ENCODE data around the gene AVEN.
A peak's percentile ranks its signal among the peaks of the same experiment; 100 is the strongest.
"Not testable (repeated sequence)": the region's sequence is repeated elsewhere in the genome, so short reads cannot be mapped to it uniquely, and the experiment has no call there.

AVEN gene

DNA sequence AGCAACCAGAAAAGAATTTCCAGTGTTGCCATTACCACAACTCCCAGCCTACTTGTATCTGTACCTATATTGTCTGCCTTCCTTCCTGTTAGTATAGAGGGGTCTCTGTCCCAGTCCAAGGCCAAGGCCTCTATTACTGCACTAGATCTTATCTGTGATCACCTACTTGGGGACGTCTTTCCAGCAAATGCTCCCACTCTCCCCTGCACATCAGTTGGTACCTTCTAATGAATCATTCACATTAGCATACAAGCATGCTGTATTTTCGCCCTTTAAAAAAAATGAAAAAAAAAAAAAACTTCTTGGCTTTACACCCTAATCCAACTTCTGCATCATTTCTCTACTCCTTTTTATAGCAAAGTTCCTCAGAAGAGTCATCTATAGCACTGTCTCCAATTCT lies 4.8 kb upstream of the AVEN start:
- DNase-seq (ENCODE audit: extremely low spot score, insufficient read length, low read depth) (no peak), FAIRE-seq (peak; percentile 9)

DNA sequence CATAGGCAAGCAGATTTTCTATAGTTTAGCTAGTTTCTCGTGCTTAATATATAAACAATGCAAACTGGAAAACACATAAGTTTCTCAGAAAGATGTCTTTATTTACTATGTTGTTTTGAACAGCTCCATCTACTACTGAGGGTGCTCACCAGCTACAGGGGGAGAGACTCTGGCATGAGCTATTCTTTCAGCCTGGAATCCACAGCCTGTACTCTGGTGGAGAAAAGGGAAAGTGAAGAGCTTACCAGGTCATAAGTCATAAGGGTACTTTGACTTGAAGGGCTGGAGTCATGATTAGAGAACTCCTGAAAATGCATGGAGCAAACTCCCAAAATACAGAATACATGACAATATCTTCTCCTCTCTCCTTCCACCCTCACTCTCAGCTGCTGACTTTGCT lies 4.4 kb upstream of the AVEN start:
- FAIRE-seq, result peak; percentile 18

DNA sequence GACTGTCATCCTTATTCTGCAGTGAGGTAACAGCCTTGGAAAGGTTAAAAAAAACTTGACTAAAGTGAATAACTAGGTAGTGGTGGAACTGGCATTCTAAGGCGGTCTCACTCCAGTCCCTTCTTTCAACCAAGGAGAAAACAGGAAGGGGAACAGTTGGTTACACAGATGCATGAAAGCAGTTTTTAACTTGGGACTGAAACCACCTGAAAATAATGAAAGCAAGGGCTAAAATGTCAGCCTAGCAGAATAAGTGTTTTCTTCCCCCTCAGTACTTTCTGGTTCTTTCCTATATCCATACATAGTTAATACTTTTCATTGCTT lies 748 bp upstream of the AVEN start:
- no peak for DNase-seq (ENCODE audit: extremely low spot score, insufficient read length, low read depth)
- FAIRE-seq, result peak; percentile 78

More for the DNA sequence above, 4.4 kb upstream of the AVEN start:
- no peak for DNase-seq (ENCODE audit: extremely low spot score, insufficient read length, low read depth)

DNA sequence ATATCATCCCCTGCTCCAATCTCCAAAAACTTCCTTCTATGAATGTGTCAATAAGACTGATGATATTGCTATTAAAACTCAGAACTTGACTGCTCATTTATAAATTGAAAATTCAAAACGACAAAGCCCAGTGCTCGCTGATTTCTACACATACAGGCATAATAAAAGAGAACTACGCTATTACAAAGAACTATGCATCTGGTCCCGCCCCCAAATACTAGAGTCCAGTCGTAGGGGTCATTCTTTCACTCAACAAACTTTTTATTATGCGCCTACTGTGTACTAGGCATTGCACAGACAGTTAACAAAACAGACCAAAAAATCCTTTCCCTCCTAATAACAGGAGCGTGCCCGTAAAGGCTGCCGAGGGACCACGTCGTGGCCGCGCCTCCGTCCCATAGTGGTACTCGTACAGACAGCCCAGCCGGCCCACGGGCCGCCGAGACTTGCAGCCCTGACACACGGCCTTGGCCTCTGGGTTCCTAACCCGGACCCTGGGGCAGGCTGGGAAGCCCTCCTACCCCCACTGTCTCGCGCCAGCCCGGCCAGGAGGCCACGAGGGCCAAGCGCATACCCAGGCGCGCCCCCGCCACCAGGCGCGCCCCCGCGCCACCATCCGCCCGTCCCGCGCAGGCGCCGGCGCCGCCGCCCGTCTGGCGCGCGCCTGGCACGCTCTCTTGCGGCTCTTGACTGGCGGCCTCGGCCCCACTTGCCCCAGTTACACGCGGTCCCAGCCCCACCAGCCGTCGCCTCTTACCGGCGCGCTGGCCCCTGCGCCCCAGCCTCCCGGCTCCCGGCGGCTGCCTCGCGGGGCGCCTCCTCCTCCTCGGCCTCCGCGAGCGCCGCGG lies 757 bp downstream of the AVEN start:
- FAIRE-seq, result peak; percentile 91
- peak; percentile 58 for DNase-seq (ENCODE audit: extremely low spot score, insufficient read length, low read depth)

DNA sequence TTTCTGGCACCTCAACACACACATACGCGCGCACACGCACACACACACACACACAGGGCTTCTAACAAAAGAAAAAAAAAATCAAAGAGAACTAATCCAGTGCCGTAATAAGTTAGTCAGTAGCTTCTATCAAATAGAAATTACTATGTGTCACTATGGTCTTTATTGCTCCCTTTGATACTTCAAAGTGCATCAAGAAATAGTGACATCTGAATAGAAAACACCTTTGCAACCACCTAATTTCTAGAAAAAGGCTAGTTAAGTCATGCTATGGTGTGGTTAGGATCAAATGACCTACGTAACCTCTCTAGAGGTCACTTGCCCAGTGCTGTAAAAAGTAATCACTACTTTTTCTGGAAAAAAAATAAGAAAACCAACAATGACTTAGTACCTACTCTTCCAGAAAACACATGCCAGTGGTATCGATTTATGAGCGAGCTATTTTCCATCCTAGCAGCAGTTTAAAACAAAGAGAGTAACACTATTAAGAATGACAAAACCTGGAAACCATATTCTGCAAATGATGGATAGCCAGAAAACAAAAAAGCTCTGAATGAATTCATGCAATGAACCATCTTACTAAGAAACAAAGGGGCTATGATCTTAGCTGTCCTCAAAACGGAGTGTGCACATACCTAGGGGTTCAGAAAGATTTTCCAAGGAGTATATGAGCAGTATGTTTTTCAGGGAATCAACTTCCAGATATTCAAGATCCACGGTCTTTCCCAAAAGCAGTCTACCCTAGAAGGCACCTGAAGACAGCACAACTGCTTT lies 6.8 kb downstream of the AVEN start:
- DNase-seq (ENCODE audit: extremely low spot score, insufficient read length, low read depth) (no peak), FAIRE-seq (no peak)

DNA sequence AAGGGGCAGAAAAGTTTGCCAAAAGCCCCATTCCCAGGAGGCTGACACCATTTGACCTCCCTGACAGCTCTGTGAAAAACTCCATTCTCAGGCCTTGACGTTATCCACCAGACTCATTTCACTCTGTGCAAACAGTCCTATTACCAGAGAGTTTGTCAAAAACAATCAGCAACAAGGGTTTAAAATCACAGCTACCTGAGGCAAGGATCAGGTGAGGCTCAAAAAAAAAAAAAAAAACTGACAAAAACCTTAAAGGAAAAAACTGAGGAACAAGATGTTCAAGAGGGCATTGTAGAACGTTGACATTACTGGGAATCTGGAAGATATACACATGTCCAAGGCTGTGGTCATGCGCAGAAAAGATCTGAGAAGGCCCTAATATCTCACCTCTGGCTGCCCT lies 11.4 kb downstream of the AVEN start:
- DNase-seq (ENCODE audit: extremely low spot score, insufficient read length, low read depth) (no peak), FAIRE-seq (no peak)

DNA sequence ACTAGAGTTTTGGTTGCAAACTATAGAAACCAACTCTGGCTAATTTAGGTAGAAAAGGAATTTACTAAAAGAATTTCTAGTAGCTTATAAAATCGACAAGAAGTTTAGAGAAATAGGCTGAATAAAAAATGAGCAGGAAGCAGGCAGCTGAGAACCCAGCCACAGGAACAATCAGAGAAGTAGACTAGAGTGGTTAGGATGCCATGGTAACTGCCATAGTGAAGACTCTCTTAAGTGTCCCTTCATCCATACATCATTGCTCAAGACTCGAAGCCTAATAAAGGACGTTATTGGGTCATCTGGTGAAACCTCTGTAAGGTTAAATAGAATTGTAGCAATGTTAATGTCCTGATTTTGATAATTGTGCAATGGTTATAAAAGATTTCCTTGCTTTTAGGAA lies 13.8 kb downstream of the AVEN start:
- DNase-seq (ENCODE audit: extremely low spot score, insufficient read length, low read depth) (no peak), FAIRE-seq (no peak)

DNA sequence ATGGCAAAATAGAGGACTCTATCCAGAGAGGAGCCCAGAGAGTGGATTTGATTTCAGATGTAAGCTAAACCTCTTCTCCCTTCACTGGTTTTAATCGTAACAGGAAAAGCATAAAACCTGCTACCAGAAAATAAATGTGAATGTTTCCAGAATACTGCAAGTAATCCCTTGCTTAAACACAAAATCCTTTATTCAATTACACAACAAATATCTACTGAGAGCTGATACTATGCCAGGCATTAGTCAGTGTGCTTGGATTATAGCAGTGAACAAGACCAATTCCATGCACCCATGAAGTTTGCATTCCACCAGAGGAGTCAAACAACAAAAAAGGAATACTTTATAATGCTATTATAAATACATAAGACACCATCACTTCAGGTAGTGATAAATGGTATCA lies 15.1 kb downstream of the AVEN start:
- DNase-seq (ENCODE audit: extremely low spot score, insufficient read length, low read depth) (no peak), FAIRE-seq (no peak)

DNA sequence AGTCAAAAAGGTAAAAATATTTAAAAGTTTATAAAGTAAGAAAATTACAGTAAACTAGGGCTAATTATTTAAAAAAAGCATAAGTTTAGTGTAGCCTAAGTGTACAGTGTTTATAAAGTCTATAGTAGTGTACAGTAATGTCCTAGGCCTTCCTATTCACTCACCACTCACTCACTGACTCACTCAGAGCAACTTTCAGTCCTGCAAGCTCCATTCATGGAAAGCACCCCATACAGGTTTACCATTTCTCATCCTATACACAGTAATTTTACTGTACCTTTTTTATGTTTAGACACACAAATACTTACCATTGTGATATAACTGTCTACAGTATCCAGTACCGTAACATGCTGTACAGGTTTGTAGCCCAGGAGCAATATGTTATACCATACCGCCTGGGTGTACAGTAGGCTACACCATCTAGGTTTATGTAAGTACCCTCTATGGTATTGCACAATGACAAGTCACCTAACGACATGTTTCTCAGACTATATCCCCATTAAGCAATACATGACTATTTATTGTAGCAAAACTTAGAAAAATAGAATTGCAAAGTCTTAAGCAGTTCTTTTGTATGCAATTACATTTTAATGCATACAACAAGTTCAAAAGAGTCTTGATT lies 19.5 kb downstream of the AVEN start:
- DNase-seq (ENCODE audit: extremely low spot score, insufficient read length, low read depth) (no peak), FAIRE-seq (no peak)

DNA sequence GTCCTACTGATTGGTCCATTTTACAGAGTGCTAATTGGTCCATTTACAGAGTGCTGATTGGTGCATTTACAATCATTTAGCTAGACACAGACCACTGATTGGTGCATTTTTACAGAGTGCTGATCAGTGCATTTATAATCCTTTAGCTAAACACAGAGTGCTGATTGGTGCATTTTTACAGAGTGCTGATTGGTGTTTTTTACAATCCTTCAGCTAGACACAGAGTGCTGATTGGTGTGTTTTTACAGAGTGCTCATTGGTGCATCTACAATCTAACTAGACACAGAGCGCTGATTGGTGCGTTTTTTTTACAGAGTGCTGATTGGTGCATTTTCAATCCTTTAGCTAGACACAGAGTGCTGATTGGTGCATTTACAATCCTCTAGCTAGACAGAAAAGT lies 20.3 kb downstream of the AVEN start:
- FAIRE-seq; DNase-seq (ENCODE audit: extremely low spot score, insufficient read length, low read depth): not testable (repeated sequence)

DNA sequence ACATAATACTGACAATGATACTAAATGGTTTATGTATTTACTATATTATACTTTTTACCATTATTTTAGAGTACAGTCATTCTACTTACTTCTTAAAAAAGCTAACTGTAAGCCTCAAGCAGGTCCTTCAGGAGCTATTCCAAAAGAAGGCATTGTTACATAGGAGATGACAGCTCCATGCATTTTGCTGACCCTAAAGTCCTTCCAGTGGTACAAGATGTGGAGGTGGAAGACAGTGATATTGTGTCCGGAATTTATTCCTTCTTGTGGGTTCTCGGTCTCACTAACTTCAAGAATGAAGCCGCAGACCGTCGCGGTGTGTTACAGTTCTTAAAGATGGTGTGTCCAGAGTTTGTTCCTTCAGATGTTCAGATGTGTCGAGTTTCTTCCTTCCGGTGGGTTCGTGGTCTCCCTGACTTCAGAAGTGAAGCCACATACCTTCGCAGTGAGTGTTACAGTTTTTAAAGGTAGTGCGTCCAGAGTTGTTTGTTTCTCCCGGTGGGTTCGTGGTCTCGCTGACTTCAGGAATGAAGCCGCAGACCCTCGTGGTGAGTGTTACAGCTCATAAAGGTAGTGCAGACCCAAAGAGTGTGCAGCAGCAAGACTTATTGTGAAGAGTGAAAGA lies 20.9 kb downstream of the AVEN start:
- FAIRE-seq (no peak), DNase-seq (ENCODE audit: extremely low spot score, insufficient read length, low read depth) (no peak)

DNA sequence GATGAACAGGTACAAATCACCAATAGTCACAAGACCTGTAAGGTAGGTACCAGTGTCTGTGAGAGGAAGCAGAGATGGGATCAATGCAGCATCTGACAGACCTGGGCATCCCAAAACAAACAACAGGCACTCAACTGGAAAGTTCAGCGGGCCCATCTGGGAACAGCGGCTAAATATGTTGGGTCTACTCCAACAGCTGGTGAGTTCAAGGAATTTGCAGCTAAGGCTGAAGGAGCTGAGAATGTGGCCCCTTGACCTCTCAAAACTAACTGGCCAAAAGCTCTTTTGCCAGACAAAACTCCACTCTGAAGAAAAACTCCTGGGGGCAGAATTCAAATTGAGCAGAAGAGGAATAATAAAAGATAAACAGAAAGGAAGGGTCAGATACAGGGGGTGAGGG lies 24.4 kb downstream of the AVEN start:
- no peak for DNase-seq (ENCODE audit: extremely low spot score, insufficient read length, low read depth)

DNA sequence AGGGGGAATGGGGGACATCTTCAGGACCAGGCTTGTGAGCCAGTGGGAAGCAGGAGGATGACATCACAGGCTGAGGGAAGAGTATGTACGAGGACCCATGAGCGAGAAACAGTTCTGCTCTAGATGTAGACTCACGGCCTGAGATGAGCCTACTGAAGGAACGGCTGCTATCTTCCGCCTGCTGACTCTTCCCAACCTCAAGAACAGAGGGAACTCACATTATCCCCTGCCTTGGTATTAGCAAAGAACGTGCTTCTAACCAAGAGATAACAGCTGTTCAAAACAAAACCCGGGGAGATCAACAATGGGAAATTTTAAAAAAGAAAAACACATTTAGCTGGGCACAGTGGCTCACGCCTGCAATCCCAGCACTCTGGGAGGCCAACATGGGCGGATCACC lies 25.3 kb downstream of the AVEN start:
- no peak for FAIRE-seq
- DNase-seq (ENCODE audit: extremely low spot score, insufficient read length, low read depth), result no peak

More for the DNA sequence above, 24.4 kb downstream of the AVEN start:
- no peak for FAIRE-seq

DNA sequence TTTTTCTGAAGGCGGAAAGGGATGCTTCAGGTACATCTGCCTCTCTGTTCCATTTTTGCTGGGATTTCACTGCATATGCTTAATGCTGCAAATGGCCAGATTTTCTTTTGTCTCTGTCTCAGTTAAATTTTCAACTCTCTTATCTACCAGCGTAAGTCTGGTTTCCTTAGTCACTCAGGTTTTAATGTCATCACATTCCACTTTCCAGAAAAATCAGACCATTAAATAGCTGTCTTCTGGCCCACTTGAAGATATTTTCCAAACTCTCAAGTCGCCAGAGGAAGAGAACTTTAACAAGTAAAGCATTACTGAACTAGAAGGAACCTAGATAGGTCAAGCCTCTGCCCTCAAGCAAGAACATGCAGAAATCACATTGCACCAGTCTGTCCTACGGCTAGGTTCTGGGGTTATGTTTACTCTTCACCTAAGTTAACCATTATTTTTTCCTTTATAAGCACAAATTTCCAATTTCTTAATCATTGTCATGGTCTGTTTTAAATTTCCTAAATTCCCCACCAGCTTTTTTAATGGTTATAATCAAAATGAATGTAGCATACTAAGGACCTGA lies 26.5 kb downstream of the AVEN start:
- no peak for FAIRE-seq
- DNase-seq (ENCODE audit: extremely low spot score, insufficient read length, low read depth), result no peak

DNA sequence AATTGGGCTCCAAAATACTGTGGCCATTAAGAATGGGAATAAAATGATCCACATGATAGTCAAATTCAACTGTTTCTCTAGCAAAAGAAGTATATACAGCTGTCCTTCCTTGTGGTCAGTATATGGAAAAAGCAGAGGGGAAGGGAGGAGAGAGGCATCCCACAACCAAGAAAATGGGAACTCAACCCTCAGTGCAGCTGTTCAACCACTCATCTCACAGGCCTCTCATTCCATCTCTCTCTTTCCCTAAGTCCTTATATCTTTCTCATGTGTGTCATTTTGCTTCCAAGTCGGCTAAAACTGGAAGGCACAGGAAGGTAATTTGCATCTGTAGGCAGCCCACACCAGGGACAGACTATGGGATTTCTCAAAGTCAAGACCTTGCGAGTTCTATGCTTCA lies 27.5 kb downstream of the AVEN start:
- DNase-seq (ENCODE audit: extremely low spot score, insufficient read length, low read depth), result no peak
- no peak for FAIRE-seq

DNA sequence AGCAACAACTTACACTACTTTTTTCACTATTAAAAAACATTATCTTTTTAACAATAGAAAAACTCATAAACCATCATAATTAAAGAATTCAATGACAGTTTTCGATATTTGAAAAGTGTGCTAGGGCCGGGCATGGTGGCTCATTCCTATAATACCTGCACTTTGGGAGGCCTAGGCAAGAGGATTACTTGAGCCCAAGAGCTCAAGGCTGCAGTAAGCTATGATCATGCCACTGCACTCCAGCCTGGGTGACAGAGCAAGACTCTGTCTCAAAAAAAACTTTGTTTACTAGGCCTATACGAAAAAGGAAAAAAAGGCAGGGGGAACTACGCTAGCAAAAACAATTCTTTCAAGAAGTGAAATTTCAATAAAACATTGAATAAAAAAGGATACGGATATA lies 28.1 kb downstream of the AVEN start:
- FAIRE-seq (no peak), DNase-seq (ENCODE audit: extremely low spot score, insufficient read length, low read depth) (no peak)

DNA sequence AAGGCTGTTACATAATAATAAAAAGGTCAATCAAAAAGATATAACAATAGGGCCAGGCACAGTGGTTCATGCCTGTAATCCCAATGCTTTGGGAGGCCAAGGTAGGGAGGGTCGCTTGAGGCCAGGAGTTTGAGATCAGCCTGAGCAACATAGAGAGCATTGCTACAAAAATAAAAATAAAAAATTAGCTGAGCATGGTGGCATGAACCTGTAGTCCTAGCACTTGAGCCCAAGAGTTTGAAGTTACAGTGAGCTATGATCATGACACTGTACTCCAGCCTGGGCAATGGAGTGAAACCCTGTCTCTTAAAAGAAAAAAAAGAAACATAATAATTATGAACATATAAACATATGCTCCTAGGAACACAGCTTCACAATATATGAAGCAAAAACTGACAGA lies 29.3 kb downstream of the AVEN start:
- FAIRE-seq, result no peak
- DNase-seq (ENCODE audit: extremely low spot score, insufficient read length, low read depth), result no peak

DNA sequence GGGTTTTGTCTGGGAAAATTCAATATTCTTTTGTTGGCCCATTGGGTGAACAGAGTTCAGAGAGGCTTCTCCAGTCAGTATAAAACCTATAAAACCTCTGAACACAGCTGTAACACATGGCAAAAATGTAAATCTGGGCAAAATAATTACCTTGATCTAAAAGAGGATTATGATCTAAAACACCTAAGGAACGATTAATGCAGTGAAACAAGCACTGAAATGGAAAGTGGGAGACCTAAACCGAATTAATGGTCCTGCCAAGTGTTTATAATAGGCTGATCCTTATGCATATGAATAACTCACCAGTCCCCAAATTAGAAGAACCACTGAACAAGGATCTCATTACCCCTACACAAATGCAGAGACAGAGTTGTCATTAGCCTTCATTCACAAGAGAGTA lies 32.6 kb downstream of the AVEN start:
- DNase-seq (ENCODE audit: extremely low spot score, insufficient read length, low read depth) (no peak), FAIRE-seq (no peak)

DNA sequence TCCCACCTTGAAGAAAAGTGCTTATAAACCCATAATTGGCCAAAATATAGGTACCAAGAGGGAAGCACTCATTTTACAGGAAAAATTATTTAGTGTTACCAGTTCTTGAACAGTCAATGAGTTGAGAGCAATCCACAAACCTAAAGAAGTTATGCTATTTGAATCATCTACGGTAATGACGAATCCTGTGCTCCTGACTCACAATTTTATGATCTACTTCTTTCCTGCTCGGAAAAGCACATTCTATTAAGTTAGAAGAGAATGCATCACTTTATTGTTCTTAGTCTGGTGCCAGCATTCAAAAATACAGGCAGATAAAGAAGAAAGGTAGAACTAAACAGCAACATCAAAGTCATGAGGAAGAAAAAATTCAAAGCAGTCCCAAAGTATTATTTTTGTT lies 37.5 kb downstream of the AVEN start:
- FAIRE-seq (no peak), DNase-seq (ENCODE audit: extremely low spot score, insufficient read length, low read depth) (no peak)

DNA sequence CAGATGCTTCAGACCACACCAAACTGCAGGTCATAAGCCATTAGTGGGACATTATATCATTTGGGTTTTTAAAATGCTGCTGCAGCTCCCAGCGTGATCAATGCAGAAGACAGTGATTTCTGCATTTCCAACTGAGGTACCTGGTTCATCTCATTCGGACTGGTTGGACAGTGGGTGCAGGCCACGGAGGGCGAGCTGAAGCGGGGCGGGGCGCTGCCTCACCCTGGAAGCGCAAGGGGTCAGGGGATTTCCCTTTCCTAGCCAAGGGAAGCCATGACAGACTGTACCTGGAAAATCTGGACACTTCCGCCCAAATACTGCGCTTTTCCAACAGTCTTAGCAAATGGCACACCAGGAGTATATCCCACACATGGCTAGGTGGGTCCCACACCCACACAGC lies 43.3 kb downstream of the AVEN start:
- not testable (repeated sequence) for FAIRE-seq

More for the DNA sequence above, 43.3 kb downstream of the AVEN start:
- not testable (repeated sequence) for DNase-seq (ENCODE audit: extremely low spot score, insufficient read length, low read depth)

Measured in GM18507 (cell line).